Stimulated activated CD4-positive, alpha-beta T cell treated with anti-CD3 and anti-CD28 coated beads, TNF-alpha, amount 100 ng/mL, for 24 hours (primary cell): ENCODE measurements around the gene TAF1B.

Experiments
- DNase-seq, 3 experiments: peaks; one replicate each; pipeline ENCODE4 v3.0.0-alpha.2; 2020; ENCODE audit warnings: low read depth in 3 of 3

TAF1B gene

DNA sequence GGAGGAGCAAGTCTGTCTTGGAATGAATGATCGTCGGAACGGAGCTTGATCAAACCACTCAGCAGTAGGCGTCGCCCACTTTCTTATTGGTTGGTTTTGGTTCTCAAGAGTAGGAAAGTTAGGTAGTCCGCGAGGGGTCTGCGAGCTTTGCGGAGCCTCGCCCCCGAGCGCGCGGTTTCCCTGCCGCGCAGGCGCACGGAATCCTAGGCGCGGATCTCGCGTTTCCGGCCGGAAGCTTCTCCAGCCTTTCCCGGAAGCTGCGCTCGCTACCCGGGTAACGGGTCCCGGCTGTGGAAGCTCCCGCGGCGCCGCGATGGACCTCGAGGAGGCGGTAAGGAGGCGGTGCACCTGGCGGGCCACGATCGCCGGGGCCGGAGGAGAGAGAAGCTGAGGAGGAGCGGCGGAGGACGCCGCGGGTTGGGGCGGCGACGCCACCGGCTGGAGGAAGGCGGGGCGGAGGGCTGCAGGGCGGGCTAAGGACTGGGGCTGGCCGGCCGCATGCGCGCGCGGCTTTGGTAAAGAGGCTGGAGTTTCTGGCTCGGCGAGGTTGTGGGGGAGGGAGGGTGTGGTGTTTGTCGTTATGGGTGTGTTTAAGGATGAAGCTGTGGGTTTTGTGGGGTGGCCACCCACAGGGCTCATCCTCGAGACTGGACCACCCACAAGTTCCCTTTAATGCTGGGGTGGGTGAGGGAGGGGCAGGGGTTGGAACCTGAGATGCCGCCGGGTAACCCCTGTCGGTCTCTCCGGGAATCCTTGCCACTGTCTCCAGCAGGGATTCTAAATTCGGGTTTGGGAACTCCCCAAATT is at the start of gene TAF1B:
TAF1B (plus strand) TSS at position 246 of the 807 bp plus-strand sequence; CDS start at position 314, 68 bp downstream.
- peak; percentile 69 to 88 (median 76) for DNase-seq

DNA sequence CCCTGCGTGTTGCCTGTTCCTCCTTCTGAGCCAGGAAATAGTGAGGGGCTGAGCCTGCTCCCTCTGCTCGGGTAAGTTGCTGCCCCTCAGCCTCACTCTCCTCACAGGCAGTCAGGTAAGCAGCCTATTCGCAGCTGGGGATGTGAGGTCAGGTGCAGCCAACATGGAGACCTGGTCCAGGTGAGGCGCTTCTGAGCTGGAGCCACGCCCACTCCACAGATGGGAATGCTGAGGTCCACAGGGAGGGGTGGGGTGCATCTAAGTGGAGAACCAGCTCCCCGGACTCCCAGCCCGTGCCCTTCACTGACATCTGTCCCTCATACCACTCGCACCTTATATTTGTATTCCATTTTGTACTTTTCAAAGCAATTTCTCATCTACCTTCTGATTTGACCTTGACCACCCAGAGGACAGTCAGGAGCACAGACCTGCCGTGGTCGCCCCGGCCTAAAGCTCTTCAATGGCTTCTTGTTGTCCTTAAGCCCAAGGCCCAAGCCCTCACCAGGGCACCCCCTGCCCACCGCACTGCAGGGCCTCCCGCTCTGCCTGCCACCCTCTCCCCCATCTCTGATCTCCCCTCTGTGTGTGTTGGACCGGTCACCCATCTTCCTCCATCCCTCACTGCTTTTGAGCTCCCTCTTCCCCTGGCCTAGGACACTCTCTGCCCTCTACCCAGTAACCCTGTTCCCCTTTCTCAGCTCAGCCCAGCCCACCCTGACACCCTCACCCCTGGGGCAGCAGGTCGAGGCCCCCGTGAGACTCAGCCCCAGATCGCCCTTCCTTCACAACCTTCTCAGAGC is 49.2 kb upstream of the TAF1B start:
- DNase-seq = no peak

DNA sequence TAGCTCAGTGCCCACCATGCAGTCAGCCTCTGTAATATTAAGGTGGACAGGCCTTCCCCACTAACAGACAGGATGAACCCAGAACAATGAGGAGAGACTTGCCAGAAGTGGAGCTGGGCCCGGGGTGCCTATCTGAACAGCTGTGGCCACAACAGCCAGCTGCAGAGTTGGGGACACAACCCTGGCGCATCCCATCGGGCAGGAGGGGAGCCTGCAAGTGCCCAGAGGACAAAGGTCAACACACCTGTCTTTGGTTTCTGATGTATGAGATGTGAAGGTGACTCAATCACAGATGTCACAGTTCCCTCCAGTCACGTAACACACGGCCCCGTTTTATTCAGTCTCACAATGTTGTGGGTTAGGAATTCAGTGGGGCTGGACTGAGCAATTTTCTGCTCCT is 48.2 kb upstream of the TAF1B start:
- DNase-seq = no peak

GRCh38 chr2:9796056-9797010 is 46.9 kb upstream of the TAF1B start:
- DNase-seq = no peak

- no peak for DNase-seq
Measured at GRCh38 chr2:9797086-9797485, 46.2 kb upstream of the TAF1B start.

DNA sequence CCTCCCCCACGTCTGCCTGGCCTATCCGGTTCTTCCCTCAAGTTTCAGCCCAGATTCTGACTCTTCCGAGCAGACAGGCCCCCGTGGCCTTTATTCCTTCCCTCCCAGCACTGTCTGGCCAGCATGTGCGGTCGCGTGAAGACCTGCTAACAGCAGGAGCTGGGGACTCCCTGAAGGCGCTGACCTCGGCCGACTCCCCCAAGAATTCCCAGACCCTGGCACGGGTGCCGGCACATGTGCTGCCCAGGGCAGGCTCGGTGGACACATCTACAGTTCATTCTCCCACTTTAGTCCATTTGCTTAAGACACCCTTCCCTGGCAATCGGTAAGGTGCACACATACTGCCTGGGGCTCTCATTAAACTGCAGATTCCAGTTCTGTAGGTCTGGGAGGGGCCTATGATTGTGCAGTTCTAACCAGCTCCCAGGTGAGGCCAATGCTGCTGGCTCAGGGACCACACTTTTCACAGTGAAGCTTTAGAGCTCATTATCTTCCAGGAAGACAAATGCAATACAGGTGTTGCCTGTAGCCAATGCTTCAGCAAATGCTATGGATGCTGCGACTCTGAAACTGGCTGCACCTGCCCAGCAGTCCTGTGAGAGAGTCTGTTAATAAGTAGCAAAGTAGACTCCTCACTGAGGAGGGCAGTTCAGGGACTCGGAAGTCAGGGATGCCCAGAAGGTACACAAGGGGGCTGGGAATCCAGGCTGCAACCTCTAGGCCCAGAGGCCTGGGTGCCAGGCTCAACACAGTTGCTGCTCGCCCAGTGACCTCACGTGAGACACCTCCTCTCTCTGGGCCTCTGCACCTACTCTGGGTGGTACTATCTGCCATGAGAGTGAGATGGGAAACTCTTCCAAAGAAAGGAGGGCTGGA is 45.4 kb upstream of the TAF1B start:
- no peak for DNase-seq

DNA sequence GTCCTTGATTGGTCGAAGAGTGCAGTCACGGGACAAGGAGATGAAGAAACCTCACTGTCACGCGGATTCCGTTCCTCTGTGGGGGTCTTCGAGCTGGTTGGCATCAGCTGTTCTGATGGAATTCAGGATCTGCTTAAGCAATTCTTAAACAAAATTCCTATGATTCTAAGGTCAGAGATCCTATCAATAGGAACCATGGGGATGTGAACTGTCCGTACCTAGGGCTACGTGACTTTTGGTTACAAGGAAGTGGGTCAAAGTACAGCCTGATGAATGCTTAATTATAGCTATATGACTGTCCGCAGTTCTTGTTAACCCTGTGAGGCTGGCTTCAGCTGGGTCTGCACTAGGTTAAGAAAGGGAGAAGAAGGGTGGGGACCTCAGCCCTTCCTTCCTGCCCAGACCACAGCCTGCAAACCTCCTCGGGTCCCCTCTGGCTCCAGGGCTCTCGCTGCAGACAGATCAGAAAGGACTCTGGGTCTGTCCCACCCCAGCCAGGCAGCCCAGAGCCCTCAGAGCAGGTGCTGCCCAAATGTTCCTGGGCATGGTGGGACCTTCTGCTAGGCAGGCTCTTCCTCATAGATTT is 44.2 kb upstream of the TAF1B start:
- DNase-seq = no peak

GRCh38 chr2:9799729-9800632 is 43.3 kb upstream of the TAF1B start:
- peak; percentile 80 to 86 (median 80) for DNase-seq

GRCh38 chr2:9800639-9800974 is 42.7 kb upstream of the TAF1B start:
- no peak for DNase-seq

GRCh38 chr2:9800975-9801726 is 42.1 kb upstream of the TAF1B start:
- peak in 2 of 3 experiments; percentile 37 to 53 for DNase-seq

- DNase-seq = no peak
Measured at GRCh38 chr2:9802576-9802993, 40.7 kb upstream of the TAF1B start.

DNA sequence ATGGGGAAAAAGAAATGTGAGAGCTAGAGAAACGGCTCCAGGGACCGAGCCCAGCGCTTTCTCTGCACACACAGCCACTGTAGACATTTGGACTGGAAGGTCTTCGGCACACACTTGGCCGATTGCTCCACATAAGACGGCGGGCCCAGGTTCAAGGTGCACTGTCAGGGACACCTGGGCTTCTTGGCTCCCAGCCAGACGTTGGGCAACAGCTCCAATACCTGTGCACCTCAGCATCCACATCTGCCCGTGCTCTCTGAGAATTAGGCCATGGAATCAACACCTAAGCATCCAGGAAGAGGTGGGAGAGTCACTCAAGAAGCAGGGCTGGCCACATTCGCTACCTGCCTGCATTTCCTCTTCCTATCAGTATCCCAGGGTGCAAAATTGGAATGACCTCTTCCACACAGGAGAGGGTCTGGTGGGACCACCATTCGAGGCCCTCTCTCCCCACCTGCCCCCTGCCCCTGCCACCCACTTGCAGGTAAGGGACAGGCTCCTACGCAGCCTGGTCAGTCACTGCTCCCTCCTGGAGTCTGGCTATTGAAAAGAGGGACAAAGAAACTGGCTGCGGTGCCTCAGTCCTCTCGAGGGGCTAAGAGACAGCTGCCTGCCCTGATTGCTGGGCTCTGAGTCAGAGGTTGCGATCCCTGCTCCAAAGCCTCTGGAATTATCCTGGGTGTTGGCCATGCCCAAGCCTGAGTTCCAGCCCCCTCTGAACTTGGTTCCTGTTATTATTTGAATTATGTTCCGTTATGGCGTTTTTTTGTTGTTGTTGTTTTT is 40.1 kb upstream of the TAF1B start:
- DNase-seq = no peak

- DNase-seq = no peak
Measured at GRCh38 chr2:9805435-9806297, 37.6 kb upstream of the TAF1B start.

GRCh38 chr2:9806298-9806610 is 37.0 kb upstream of the TAF1B start:
- DNase-seq = no peak

GRCh38 chr2:9806656-9807055 is 36.6 kb upstream of the TAF1B start:
- no peak for DNase-seq

DNA sequence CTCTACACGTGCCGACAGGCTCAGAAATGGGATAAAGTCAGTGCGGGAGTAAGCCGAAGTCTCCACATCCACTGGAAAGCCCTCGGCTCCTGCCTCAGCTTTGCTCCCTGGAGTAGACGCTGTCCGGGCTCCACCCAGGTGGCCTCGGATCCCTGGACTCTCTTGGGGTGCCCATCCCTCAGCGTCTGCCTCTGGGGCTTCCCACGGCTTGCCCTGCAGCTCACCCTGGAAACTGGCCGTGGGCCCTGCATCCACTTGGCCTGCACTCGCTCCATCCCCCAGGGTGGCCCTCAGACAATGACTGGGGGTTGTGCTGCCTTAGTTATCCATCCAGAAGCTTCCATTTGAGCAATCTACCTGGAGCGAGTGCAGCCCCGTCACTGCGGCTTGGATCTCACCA is 36.2 kb upstream of the TAF1B start:
- no peak for DNase-seq
